ENCODE data around the gene CCDC68.

GRCh38 chr18:54964741-54965140 lies 5.5 kb upstream of the CCDC68 start:
- no peak for TF ChIP-seq POLR2A (IDR thresholded peaks at IDR 0.05; ENCODE audit: low read depth)
- TF ChIP-seq, protein P1, sequence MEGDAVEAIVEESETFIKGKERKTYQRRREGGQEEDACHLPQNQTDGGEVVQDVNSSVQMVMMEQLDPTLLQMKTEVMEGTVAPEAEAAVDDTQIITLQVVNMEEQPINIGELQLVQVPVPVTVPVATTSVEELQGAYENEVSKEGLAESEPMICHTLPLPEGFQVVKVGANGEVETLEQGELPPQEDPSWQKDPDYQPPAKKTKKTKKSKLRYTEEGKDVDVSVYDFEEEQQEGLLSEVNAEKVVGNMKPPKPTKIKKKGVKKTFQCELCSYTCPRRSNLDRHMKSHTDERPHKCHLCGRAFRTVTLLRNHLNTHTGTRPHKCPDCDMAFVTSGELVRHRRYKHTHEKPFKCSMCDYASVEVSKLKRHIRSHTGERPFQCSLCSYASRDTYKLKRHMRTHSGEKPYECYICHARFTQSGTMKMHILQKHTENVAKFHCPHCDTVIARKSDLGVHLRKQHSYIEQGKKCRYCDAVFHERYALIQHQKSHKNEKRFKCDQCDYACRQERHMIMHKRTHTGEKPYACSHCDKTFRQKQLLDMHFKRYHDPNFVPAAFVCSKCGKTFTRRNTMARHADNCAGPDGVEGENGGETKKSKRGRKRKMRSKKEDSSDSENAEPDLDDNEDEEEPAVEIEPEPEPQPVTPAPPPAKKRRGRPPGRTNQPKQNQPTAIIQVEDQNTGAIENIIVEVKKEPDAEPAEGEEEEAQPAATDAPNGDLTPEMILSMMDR (IDR thresholded peaks at IDR 0.05), result no peak
- no peak for TF ChIP-seq EP300 (IDR thresholded peaks at IDR 0.05)
- TF ChIP-seq POLR2AphosphoS5 (IDR thresholded peaks at IDR 0.05), result no peak
